Large intestine (tissue), 1 donor: Measurements from ENCODE around the gene WDR20. TPM values are rescaled to one million over a fixed set of nuclear protein-coding genes. Genes with fewer than 3 reads are reported as not detected.

ENCODE experiments used
- polyA plus RNA-seq: library from polyadenylated mRNA; unstranded; fragments of 120-200 nt; gene quantifications from one replicate; pipeline ENCODE4 v1.2.1, GENCODE V29; 2013

Gene WDR20
- polyA plus RNA-seq, 1 donor, result 27.1 TPM

Other genes with a start within 250 kb of the WDR20 start
- 259 TPM for gene DYNC1H1, start 175.3 kb upstream of the WDR20 start, polyA plus RNA-seq
- gene HSP90AA1, start 52.9 kb upstream of the WDR20 start, polyA plus RNA-seq, result 661 TPM
- gene MOK, start 165.3 kb downstream of the WDR20 start, polyA plus RNA-seq, result 16.5 TPM
- gene ZNF839, start 179.8 kb downstream of the WDR20 start, polyA plus RNA-seq, result 18.4 TPM
- 33.4 TPM for gene CINP, start 223.0 kb downstream of the WDR20 start, polyA plus RNA-seq
- gene TECPR2, start 223.0 kb downstream of the WDR20 start, polyA plus RNA-seq, result 10.6 TPM